ENCODE measurements around the gene SLC29A4. TPM values are rescaled to one million over a fixed set of nuclear protein-coding genes. Genes with fewer than 3 reads are reported as not detected.
"Not testable (repeated sequence)": the region's sequence is repeated elsewhere in the genome, so short reads cannot be mapped to it uniquely, and the experiment has no call there.

The SLC29A4 gene
- total RNA-seq, 1 donor from 2014 or later = 4.9 TPM

DNA sequence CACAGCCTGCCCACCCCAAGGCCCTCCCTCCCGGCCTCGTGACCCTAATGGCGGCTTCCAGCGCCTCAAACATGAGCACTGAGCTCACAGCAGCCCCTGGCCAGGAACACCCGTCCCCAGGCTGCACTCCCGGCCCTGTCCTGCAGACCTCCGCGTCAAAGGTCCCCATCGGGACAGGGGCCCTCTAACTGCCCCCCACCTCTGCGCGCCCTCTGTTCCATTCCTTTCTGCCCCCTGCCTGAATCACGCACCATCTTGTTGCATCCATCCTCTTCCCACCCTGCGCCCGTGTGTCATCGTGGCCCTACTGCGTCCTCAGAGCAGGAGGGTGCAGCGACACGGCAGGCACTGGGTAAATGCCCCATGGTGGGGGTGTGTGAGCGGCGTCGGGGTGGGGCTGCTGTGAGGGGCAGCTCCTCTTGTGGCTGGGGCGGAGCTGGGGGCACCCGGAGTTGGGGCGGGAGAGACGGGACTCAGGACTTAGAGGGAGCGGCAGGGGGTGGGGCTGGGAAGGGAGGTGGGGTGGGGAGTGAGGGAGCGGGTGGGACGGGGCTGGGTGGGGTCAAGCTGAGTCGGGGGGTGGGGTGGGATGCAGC is 13.4 kb downstream of the SLC29A4 start:
- no peak for DNase-seq

DNA sequence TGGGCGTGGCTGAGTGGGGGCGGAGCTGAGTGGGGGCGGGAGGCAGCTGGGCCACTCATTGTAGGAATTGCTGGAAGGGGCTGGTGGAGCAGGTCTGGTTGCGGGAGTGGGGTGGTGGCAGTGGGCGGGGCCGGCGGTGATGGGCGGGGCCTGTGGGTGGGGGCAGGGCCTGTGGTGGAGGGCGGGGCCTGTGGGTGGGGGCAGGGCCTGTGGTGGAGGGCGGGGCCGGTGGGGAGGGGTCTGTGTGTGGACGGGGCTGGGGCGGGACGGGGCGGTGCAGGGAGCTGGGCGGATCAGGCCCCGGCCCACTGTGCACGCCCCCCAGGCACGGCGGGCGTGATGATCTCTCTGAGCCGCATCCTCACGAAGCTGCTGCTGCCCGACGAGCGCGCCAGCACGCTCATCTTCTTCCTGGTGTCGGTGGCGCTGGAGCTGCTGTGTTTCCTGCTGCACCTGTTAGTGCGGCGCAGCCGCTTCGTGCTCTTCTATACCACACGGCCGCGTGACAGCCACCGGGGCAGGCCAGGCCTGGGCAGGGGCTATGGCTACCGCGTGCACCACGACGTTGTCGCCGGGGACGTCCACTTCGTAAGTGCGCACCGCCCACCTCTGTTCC is 14.0 kb downstream of the SLC29A4 start:
- no peak for DNase-seq

DNA sequence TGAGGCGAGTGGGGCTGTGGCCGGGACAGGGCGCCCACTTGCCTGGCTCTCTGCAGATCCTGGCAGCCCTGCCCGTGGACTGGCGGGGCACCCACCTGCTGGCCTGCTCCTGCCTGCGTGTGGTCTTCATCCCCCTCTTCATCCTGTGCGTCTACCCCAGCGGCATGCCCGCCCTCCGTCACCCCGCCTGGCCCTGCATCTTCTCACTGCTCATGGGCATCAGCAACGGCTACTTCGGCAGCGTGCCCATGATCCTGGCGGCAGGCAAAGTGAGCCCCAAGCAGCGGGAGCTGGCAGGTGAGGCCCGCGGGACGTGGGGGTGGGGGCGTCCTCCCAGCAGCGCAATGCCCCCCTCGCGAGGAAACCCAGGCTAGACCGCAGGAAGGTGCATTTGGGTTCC is 17.6 kb downstream of the SLC29A4 start:
- no peak for DNase-seq

DNA sequence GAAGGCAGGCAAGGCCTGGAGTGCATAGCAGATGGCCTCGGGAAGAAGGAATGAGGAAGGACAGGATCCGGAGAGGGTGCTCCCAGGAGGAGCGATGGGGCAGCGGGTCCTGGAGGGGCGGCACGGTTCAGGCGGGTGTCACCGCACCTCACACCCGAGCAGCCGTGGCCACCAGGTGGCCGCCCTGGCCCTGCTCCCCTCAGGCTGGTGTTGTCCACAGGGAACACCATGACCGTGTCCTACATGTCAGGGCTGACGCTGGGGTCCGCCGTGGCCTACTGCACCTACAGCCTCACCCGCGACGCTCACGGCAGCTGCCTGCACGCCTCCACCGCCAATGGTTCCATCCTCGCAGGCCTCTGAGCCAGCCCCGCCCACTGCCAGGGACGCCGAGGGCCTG is 19.8 kb downstream of the SLC29A4 start:
- DNase-seq = no peak

DNA sequence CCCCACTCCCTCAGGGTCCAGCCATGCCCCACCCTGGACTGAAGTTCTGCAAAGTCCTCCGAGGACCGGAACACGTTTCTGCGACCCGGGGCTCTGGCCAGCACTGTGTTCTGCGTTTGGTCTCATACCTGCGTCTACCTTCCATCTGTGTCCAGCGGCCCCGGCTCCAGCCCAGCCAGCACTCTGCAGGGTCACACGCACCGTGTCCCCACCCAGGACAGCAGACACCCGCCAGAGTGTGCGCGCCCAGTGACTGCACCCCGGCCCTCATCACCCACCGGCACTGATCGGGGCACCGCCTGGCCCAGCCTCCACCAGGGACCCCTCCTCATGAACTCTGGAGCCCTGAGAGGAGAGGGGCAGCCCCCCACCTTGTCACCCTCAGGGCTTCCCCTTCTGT is 20.3 kb downstream of the SLC29A4 start:
- no peak for DNase-seq

DNA sequence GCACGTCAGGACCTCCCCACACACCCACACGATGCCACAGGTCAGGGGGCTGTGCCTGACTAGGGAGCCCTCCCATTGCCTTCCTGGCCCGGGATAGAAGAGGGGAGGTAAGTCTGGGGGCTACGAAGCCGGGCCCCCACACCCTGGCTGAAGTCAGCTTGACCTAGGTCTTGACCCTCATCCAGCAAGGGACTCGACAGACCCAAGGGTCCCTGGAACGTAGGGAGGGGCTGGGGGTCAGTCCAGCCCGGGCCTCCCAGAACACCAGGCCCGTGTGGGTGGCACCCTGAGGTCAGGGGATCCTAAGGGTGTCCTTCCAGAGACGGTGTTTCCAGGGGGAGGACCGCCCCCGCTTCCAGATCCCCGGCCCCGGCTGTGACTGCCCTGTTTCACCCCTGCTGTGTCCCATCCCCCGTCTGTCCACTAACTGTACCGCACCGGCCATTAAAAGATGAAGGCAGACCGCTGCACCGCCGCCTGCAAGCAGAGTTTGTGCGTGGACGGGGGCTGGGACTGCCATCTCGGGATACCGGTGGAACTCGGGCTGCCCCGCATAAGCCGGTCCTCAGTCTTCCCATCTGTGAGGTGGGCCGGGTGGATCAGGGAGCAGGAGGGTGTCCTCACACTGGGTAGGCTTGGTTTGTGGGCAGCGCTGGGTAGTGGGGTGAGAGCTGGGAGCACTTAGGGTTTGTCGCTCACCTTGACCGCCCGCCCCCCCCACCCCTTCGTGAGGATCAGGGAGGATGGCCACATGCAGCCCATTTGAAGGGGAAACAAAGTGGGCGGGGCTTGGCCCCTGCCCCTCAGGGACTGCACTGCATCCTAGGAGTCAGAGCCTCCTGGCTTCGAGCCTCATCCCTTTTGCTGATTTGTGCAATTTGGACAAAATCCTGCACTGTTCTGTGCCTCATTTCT is 21.1 kb downstream of the SLC29A4 start:
- DNase-seq = no peak

DNA sequence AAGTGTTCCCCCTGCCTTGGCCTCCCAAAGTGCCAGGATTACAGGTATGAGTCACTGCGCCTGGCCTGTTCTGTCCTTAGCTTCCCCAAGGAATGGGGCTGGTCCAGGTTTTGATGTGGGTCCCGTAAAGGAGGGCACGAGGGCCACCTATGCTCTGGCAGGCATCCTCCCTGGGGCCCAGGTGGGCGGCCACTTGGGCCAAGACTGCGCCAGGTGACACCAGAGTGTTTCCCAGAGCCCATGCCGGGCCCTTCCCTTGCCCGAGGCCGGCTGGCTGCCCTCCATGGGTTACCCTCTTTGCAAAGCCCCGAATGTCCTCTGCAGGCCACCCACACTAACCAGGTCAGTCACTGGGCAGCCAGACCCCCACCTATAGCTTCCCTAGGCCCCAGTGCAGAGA is 22.3 kb downstream of the SLC29A4 start:
- DNase-seq = not testable (repeated sequence)

DNA sequence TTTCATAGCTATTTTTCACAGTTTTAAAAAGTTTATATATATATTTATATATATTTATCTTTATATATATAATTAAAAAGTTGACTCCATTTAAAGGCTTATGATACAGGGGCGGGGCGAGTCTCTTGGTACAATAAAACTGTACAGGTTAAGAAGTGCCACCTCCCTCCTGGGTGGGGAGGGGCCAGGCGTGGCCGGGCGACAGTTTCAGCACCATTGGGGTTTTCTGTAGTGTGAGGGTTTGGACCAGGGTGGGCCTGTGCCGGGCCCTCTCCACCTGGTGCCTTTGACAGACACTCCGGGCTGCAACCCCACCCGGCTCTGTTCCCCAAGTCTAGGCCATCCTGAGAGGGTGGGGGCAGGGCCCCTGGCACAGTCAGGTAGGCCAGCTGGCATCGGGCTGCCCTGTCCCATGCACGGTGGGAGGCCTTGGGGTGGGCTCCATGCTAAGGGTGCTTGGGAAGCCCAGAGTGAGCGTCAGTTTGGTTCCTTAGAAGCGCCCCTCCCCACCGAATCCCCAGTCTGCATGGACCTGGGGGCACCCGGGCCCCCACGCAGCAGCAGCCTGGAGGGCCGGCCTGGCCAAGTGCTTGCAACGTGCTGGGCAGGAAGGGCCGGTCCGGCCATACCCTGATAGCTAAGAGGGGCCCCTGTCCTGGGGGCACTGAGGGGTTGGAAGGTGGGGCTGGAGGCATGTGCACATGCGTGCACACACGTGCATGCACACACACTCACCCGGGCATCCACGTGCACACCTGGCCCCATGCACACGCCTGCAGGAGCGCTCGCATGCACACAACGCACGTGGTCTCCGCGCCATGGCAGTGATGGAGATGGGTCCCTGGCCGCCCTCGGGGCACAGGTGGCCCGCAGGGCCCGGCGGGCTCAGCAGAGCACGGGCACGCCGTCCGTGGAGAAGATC is 24.7 kb downstream of the SLC29A4 start:
- DNase-seq = not testable (repeated sequence)

DNA sequence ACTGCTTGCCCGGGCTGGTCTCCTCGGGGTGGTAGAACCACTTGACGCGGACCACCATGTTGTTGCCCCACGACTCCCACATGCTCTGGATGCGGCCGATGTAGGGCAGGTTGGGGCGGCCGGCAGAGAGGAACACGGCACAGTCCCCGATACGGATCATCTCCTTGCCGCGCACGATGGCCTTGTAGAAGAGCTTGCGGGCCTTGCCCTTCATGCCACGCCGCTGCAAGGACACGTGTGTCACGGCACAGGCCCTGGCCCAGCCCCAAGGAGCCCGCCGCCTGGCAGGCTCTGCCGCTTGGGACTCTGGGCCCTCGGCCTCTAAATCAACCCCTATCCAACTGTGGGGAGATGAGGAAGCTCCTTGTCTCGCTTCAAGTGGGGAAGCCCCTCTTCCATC is 26.4 kb downstream of the SLC29A4 start:
- no peak for DNase-seq

DNA sequence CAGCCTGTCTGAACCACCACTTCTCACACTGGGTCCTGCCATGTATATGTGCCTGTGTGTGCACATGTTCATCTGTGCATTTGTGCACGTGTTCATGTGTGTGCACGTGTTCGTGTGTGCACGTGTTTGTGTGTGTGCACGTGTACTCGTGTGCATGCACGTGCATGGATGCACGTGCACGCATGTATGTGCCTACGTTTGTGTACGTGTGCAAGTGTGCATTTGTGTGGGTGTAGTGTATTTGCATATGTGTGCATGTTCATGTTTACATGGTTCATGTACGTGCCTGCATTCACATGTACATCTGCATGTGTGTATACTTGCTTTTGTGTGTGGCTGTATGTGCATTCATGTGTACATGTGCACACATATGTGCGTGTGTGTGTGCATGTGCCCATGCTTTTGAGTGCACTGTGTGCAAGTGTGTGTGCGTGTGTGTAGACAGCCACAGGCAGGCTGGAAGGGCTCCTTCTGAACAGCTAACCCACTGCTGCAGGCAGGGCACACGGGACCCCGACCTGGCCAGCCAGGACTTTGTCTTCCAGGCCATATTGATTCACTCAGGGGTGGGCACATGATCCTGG is 28.2 kb downstream of the SLC29A4 start:
- DNase-seq = no peak

DNA sequence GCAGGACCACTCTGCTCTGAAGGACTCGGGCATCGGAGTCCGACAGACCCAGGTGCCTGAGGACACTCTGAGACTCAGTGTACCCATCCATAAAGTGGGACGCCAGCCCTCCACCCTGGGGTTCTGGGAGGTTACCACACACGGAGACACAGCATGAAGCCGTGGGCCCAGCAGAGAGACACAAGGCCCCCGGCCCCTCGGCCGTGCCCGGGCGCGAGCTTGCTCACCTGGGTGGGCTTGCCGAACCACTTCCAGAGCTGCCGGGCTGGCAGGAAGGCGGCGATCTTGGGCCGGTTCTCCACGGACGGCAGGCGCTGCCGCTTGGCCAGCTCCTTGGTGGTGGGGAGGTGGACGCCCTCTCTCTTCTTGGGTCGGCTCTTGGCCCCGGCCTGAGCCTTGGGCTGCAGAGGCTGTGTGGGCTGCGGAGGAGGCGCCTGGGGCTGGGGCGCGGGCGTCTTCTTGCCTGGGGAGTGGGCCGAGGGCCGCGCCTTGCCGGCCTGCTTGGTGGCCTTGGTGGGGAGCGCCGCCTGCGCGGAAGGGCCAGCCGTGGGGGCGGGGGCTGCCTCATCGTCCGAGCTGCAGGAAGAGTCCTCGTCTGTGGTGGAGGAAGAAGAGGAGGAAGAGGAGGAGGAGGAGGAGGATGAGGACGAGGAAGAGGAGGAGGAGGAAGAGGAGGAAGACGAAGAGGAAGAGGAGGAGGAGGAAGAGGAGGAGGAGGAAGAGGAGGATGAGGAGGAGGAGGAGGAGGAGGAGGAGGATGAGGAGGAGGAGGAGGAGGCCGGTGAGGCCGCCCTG is 29.7 kb downstream of the SLC29A4 start:
- DNase-seq = not testable (repeated sequence)

DNA sequence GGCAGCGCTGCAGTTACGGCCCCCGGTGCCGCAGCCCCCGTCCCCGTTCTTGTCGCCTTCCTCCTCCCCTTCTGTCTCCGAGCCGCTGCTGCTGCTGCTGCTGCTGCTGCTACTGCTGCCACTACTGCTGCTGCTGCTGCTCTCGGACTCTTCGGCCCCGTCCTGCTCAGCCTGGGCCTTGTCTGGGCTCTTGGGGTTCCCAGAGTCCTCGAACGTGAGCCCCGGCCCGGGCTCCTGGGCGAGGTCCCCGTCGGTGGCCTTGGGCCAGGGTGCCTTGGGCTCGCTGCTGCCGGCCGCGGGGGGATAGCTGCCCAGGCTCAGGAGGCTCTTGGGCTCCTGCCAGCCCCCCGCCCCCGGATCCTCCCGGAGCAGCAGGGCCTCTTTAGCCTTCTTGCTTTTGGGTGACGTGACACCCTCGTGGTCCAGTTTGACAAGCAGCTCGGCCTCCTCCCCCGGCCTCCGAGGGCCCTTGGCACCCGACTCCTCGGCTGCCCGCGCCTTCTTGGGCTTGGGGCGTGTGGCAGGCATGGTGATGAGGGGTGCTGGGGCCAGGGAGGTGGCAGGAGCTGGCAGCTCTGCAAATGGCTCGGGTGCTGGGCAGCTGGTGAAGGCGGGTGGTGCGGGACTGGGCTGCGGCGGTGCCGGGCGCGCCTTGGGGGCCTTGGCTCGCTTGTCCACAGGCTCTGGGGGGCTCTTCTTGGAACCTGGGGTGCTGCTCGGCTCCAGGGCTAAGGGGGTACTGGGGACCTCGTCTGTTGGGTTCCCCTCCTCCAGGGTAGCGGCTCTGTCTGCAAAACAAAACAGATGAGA is 30.5 kb downstream of the SLC29A4 start:
- DNase-seq = not testable (repeated sequence)

DNA sequence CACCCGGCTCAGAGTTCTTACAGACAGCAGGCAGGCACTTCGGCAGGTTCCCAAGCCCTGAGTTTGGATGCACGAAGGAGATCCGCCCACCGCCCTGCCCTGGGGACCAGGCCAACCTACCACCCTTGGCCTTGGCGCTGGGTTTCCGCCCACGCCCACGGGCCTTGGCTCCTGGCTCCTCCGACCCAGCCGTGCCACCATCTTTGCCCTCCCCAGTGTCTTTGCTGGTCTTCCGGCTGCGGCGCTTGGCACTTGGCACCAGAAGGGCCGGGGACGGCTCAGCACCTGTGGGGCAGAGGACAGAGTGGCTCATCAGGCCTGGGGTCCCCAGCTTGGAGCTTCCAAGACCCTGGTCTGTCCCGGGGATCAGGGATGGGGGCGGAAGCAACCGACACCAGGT is 32.1 kb downstream of the SLC29A4 start:
- no peak for DNase-seq

DNA sequence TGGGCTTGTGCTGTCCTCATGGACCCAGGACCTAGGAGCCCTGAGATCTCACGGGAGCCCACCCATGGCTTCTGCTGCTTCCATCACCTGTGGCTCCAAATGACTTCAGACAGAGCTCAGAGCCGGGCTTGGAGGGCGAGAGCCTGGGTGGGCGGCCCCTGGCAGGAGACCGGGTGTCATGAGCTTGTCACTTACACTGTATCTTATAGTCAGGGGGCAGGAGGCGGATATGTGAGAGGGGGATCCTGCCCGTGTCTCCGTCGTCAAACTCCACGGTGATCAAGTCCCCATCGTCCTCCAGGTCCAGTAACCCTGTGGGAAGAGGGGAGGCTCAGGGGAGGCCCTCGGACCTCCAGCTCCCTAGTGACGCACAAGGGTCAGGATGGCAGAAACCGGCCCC is 33.0 kb downstream of the SLC29A4 start:
- no peak for DNase-seq

DNA sequence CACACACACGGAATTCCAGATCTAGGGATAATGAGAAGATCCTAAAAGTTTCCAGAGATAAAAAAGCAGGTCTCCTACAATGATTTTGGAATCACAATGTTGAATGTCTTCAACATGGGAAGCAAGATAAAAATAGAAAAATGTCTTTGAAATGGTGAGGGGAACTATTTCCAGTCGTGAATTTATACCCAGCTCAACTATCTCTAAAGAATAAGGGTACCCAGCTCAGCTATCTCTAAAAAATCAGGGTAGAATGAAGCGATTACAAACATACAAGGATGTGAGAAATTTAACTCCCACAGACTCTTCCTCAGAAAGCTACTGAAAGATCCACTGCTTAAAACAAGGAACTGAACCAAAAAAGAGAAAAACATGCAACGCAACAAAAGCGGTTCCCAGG is 35.9 kb downstream of the SLC29A4 start:
- DNase-seq = not testable (repeated sequence)

DNA sequence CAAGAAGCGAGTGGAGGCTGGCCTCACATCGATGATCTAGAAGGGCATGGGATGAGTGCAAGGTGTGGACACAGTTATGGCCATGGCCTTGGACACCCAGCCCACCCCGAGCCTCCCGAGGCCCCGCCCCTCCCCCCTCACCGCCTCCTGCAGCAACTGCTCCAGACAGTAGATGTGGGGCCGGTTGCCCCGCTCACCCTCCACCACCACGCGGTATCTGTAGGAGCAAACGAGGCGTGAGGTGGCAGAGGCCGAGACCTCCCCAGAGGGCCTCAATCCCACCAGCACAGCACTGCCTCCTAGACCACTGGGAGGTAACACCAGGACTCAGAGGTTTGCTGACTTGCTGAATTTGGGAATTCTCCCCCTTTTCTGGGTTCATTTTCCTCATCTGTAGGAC is 37.6 kb downstream of the SLC29A4 start:
- no peak for DNase-seq

DNA sequence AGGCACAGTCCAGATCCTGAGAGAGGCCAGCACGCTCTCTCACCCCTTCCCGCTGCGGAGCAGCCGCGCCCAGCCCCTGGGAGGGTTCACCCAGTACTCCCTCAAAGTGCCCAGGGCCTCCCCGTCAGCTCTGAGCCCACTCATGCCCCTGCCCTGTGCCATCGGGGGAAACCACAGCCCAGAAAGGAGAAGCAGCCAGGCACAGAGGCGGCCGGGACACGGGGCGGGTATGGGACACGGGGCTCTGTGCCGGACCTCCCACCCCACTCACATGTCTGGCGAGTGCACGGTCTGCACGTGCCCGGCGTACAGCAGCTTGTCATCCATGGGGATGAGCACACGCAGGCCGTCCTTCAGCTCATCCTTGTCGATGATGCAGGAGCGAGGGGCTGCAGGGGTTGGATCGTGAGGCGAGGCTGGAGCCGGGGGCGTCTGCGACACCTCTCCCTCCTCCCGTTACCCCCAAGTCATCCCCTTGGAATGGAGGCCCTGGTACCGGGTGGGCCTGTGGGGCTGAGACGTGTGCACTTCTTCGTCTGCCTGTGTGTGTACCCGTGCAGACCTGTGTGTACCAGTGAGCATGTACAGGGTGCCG is 38.2 kb downstream of the SLC29A4 start:
- DNase-seq = no peak

DNA sequence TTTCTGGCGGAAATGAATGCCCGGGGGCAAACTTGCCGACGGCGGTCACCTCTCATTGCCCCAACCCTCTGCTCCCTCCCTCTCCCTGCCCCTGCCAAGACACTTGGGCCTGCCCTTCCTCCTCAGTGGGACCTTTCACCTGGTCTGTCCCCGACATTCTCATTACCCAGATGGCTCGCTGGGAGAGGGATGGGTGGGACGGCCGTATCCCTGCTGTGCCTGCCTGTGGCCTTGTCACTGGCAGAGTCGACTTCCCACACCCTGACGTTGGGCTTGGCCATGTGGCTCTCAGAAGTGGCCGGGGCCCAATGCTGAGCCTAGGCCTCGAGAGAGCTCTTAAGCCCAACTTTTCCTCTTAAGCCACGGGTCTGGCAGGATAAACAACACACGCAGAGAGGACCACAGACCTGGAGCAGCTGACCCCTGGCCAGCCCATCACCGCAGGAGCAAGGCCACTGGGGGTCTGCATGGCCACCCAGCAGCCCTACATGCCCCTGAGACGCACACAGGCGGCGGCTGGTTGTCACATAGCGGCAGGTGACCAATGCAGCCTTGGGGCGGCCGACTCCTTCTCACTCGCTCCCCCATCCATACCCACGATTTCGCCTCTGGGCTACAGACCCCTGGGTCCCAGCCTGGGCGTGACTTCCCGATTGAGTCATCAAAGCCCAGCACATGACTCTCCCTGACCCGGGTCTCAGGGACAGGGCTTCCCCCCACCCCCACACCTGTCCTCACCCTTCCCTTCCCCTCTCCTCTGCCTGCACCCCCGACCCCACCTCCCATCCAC is 40.1 kb downstream of the SLC29A4 start:
- DNase-seq = no peak
